ENCODE results near the gene SH2D7.

The SH2D7 gene

GRCh38 chr15:78092261-78093041 is at the start of gene SH2D7:
TSS of gene SH2D7 (plus strand) at chr15:78092561. CDS start at chr15:78092585, 24 bp downstream.
- TF ChIP-seq CTCF (conservative IDR thresholded peaks at IDR 0.05; ENCODE audit: low read length), result no peak
- TF ChIP-seq EZH2phosphoT487 (IDR thresholded peaks at IDR 0.05; ENCODE audit: borderline replicate concordance), result no peak
- Histone ChIP-seq H4K20me1 (ENCODE audit: insufficient read depth, low read length, poor library complexity, severe bottlenecking) (no peaks in the 10 kb centered on the region), H3F3A (ENCODE audit: low read depth) (no peaks in the 10 kb centered on the region), H3K9ac (ENCODE audit: low read depth, low read length, poor library complexity, severe bottlenecking) (peak within 1 kb of the TSS; percentile 22), H3K9me3 (ENCODE audit: insufficient read depth, low read depth, low read length) (no peaks in the 10 kb centered on the region), H3K27me3 (ENCODE audit: insufficient read depth, low read length, poor library complexity, severe bottlenecking) (no peaks in the 10 kb centered on the region), H3K9me2 (replicated peaks; ENCODE audit: low read depth, low read length) (no peaks in the 10 kb centered on the region), H3K4me2 (ENCODE audit: low read depth, low read length, poor library complexity, severe bottlenecking) (no peak within 1 kb of the TSS), H3K36me3 (ENCODE audit: insufficient read depth, low read length) (no peaks in the 10 kb centered on the region), H2AFZ (ENCODE audit: low read length) (peak within 1 kb of the TSS; percentile 27; the same call in 1 of the 2 replicates), H3K4me1 (ENCODE audit: insufficient read depth, low read length, poor library complexity, severe bottlenecking) (peaks cover 20% of the 10 kb centered on the region), H3K79me2 (ENCODE audit: insufficient read depth, low read length) (no peaks in the 10 kb centered on the region), H3K4me3 (ENCODE audit: low read length, poor library complexity, severe bottlenecking) (no peak within 1 kb of the TSS)

- no peak for TF ChIP-seq EZH2phosphoT487 (IDR thresholded peaks at IDR 0.05; ENCODE audit: borderline replicate concordance)
- TF ChIP-seq CTCF (conservative IDR thresholded peaks at IDR 0.05; ENCODE audit: low read length), result no peak
- H3K4me3 ChIP-seq (ENCODE audit: low read length, poor library complexity, severe bottlenecking), result no peak overlapping the region
These were observed 47.8 kb upstream of the SH2D7 start for GRCh38 chr15:78044407-78045155.

GRCh38 chr15:78045189-78045588 is 47.2 kb upstream of the SH2D7 start:
- no peaks in the 10 kb centered on the region for H3K27me3 ChIP-seq (ENCODE audit: insufficient read depth, low read length, poor library complexity, severe bottlenecking)
- H3K4me3 ChIP-seq (ENCODE audit: low read length, poor library complexity, severe bottlenecking), result no peak overlapping the region
- no peak overlapping the region for H3K4me2 ChIP-seq (ENCODE audit: low read depth, low read length, poor library complexity, severe bottlenecking)
- peaks cover 73% of the 10 kb centered on the region for H3K79me2 ChIP-seq (ENCODE audit: insufficient read depth, low read length)
- no peaks in the 10 kb centered on the region for H3K9me2 ChIP-seq (replicated peaks; ENCODE audit: low read depth, low read length)
- H3K9ac ChIP-seq (ENCODE audit: low read depth, low read length, poor library complexity, severe bottlenecking), result peak overlapping the region; percentile 51
- H3K9me3 ChIP-seq (ENCODE audit: insufficient read depth, low read depth, low read length), result no peaks in the 10 kb centered on the region
- no peak overlapping the region for H2AFZ ChIP-seq (ENCODE audit: low read length)
- TF ChIP-seq EZH2phosphoT487 (IDR thresholded peaks at IDR 0.05; ENCODE audit: borderline replicate concordance), result no peak
- no peak for TF ChIP-seq CTCF (conservative IDR thresholded peaks at IDR 0.05; ENCODE audit: low read length)
- H3F3A ChIP-seq (ENCODE audit: low read depth), result peaks cover 39% of the 10 kb centered on the region
- no peaks in the 10 kb centered on the region for H4K20me1 ChIP-seq (ENCODE audit: insufficient read depth, low read length, poor library complexity, severe bottlenecking)
- peaks cover 55% of the 10 kb centered on the region for H3K36me3 ChIP-seq (ENCODE audit: insufficient read depth, low read length)
- H3K4me1 ChIP-seq (ENCODE audit: insufficient read depth, low read length, poor library complexity, severe bottlenecking), result peaks cover 89% of the 10 kb centered on the region

More at GRCh38 chr15:78044407-78045155, 47.8 kb upstream of the SH2D7 start:
- Histone ChIP-seq H3K9ac (ENCODE audit: low read depth, low read length, poor library complexity, severe bottlenecking) (peak overlapping the region; percentile 51), H3F3A (ENCODE audit: low read depth) (peaks cover 34% of the 10 kb centered on the region), H3K4me2 (ENCODE audit: low read depth, low read length, poor library complexity, severe bottlenecking) (peak overlapping the region; percentile 10), H3K79me2 (ENCODE audit: insufficient read depth, low read length) (peaks cover 77% of the 10 kb centered on the region), H4K20me1 (ENCODE audit: insufficient read depth, low read length, poor library complexity, severe bottlenecking) (no peaks in the 10 kb centered on the region), H3K36me3 (ENCODE audit: insufficient read depth, low read length) (peaks cover 62% of the 10 kb centered on the region), H3K4me1 (ENCODE audit: insufficient read depth, low read length, poor library complexity, severe bottlenecking) (peaks cover 90% of the 10 kb centered on the region), H2AFZ (ENCODE audit: low read length) (no peak overlapping the region), H3K27me3 (ENCODE audit: insufficient read depth, low read length, poor library complexity, severe bottlenecking) (no peaks in the 10 kb centered on the region), H3K9me2 (replicated peaks; ENCODE audit: low read depth, low read length) (no peaks in the 10 kb centered on the region), H3K9me3 (ENCODE audit: insufficient read depth, low read depth, low read length) (no peaks in the 10 kb centered on the region)
